ENCODE measurements around the gene ZBTB37.
"Not testable (repeated sequence)": the region's sequence is repeated elsewhere in the genome, so short reads cannot be mapped to it uniquely, and the experiment has no call there.

The ZBTB37 gene, protein sequence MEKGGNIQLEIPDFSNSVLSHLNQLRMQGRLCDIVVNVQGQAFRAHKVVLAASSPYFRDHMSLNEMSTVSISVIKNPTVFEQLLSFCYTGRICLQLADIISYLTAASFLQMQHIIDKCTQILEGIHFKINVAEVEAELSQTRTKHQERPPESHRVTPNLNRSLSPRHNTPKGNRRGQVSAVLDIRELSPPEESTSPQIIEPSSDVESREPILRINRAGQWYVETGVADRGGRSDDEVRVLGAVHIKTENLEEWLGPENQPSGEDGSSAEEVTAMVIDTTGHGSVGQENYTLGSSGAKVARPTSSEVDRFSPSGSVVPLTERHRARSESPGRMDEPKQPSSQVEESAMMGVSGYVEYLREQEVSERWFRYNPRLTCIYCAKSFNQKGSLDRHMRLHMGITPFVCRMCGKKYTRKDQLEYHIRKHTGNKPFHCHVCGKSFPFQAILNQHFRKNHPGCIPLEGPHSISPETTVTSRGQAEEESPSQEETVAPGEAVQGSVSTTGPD

DNA sequence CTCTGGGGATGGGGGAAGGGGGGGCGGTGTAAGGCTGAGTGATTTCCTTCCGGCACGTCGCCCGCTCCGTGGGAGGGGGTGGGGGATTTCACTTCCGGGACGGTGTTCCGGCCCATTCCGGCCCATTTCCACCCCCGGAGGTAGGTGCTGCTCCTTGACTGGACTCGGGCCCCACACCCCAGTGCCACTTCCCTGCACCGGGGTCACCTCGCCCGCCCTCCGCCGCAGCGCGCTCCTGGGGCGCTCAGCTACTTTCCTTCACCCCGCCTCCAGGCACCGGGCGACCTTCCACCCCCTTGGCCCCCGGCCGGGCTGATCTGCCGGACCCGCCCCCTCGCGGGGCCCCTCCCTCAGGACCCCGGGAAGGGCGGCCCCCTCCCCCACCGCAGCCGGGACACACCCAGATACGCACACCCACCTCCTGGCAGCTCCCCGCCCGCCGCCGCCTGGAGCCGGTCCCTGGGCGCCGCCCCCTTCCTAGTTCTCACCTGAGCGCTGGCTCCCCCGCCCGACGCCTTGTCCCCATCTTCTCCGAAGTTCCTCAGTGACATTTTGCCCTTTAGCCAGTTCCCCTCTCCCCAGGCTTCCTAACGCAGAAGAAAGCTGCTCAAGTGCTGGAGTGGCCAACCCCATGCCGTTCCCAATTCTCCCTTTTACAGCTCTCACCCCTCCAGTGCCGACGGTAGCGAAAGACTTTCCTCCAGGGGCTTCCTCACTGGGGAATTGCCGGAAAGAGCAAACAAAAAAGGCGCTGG lies at the start of gene ZBTB37:
TSS of gene ZBTB37 (plus strand) at position 115 of the 755 bp plus-strand sequence. CDS start 1,846 bp downstream, outside the sequence.
- DNase-seq: no peak

DNA sequence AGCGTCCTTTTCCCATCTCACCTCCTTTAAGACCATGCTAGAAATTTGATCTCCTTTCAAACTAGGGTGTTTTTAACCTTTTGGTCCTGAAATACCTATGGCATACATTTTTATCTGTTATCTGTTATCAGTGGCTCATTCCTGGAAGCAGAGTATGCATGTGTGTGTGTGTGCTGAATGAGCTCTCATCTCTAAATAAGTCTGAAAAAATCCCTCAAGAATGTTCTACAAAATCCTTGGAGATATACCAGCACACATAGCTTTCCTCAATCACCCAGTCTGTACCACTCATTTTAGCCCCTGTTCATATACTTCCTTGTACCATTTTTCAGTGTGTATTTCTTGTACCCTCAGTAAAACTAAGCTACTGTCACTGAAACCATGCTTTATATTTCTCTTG lies 49.7 kb upstream of the ZBTB37 start:
- DNase-seq: no peak

DNA sequence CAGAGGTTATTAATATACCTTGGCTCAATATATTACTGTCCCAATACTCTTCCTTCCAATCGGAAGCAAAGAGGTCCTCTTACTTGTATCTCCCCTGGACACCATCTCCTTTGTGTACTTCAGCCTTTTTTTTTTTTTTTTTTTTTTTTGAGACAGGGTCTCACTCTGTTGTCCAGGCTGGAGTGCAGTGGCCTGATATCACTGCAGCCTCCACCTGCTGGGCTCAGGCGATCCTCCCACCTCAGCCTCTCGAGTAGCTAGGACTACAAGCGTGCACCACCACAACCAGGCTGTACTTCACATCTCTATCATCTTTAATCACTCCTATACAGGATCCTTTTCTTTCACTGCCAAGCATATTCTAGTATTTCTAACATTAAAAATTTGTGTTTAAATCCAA lies 46.5 kb upstream of the ZBTB37 start:
- DNase-seq: no peak

DNA sequence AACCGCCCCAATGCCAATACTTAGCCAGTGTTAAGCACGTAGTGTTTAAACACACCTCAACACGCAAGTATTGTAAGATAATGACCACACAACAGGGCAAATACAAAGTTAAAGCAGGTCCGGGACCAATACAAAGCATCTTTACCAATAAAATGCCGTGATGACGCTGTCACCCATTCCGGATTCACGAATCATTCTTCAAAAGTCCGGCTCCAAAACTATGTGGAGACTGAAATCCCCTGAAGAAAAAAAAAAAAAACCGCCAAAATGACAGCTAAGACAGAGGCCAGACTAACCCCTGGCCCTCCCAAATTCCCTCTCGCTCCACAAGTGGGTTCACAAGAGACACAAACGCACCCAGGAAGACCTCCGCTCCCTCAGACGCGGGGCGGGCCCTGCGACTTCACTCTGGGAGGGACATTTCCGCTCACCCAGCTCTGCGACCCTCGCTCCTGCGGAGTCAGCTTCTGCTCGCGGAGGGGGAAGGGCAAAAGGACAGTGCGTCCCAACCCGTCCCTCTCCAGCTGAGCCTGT lies 44.3 kb upstream of the ZBTB37 start:
- DNase-seq: no peak

DNA sequence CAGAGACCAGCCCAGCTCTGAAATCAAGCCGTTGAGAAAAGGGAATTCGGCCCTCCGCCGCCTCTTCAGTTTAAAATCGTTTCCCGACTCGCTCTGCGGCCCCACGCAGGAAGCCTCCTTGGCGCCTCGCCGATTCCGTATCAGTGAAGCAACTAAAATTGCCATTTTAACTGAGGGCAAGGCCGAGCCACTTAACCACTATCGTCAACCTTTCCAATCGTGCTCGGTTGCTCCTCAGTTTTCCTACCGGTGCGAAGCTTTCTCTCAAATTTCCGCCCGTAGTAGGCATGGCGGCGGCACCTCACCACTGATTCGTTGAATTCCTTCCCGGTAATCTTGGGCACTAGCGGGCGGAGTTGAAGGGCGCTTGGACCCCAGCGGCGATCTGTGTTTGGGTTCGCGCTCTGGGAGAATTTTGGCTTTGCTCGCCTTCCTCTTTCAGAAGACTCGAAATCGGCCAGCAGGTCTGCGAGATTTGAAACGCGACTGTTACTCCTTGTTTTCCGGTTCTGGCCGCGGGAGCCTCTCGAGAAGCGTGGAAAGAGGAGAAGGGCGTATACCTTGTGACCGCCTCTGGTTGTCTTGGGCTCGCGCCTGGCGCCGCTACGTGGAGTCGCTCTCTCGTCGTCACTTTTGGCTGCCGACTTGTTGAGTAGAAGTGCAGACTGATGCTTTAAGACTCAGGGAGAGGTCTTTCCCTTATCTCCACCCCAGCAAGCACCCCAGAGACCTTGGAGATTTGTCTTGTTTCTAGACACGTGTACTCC lies 43.7 kb upstream of the ZBTB37 start, which contains the start of the genes CENPL and DARS2:
TSS of gene CENPL (minus strand) at position 569 of the 767 bp plus-strand sequence. CDS start 13,584 bp downstream, outside the sequence.
TSS of gene DARS2 (plus strand) at position 359 of the 767 bp plus-strand sequence. CDS start 557 bp downstream, outside the sequence.
- peak; percentile 98 for DNase-seq

DNA sequence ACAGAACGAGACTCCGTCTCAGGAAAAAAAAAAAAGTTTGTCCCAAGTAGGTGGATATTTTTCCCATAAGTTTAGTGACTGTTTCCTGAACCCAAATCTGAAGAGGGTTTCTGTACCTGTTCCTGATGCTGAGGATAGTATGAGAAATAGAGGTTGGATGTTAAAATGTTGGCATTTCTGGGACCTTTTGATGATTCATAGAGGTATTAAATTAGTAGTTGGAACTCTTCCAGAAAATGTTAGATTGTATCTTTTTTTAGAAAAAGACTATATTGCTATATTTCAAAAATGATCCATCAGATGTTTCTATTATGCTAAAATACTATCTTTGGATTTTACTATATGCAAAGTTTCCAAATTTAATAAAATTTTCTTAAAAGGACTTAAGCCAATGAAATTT lies 40.6 kb upstream of the ZBTB37 start:
- DNase-seq: no peak

DNA sequence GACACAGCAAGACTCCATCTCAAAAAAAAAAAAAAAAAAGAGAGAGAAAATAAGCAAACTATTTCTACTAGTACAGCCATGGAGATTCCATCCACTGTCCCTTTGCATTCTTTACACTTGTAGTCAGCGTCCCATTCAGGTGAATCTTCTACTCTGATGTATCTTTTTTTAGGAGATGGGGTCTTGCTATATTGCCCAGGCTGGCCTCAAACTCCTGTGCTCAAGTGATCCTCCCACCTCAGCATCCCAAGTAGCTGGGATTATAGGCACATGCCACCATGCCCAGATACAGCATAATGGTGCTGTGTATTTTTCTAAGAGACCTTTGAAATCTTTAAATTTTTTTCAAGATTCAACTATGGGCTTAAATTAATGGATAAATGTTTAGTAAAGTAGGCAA lies 35.4 kb upstream of the ZBTB37 start:
- no peak for DNase-seq

DNA sequence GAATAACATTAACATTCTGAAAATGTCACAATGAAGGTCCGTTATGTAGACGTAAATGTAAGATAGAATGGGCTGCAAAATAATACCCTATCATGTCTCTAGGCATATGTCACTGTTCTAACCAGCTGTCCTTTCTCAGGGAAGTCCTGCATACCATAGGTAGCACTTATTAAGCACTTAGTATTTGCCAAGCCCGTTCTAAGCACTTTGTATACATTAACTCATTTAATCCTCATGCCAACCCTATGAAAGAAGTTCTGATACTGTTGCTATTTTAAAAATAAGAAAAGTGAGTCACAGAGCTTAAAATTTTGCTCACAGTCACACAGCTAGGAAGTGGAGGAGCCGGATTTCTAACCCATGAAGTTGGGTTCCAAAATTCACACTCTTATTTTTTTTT lies 16.1 kb upstream of the ZBTB37 start:
- DNase-seq: no peak

DNA sequence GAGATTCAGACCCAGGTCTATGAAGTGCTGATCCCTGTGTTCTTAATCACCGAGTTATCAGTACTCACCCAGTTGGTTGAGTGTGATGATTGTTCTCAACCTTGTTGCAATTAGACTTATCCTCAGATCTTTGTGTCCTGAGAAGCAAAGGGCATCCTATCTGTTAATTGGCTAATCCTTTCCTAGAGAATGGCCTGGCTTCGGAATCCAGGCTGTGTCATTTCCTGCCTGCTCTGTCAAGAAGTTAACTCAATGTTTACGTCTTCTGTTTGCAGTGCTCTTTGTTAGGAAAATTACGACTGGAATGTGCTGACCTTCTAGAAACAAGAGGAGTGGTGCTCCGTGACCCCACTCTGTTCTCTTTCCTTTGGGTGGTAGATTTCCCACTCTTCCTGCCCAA lies 15.1 kb upstream of the ZBTB37 start:
- DNase-seq: no peak

DNA sequence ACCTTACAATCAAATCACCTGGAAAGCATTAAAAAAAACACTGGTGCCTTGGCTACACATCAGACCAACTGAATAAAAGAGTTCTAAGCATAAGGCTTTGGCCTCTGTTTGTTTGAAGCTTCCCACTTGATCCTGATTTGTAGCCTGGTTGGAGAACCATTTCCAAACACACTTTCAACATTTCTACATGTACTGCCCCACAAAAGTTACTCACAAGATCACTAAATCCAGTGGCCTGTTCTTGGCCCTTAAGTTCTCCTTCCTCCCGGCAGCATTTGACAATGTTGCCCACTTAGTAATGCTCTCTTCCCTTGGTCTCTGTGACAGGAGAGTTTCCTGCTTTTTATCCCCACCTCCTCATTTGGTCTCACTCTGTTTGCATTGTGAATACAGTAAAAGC lies 12.2 kb upstream of the ZBTB37 start:
- DNase-seq: no peak

DNA sequence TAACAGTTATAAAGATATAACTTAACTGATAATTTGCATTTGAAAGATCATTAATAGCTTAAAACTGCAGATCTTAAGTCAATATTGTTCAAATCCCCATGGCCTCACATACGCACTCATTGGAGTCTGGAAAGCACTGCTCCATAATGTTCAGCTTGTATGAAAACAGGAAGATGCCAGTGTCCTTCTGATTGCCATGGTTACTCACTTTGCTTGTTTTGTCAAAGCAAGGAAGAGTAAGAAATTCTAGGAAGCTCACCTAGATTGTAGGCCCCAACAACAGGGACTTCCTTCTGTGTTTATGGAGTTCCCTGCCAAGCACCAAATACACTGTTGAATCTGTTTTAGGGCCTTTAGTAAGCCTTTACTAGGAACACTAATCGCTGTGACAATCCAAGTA lies 11.3 kb upstream of the ZBTB37 start:
- DNase-seq: no peak

DNA sequence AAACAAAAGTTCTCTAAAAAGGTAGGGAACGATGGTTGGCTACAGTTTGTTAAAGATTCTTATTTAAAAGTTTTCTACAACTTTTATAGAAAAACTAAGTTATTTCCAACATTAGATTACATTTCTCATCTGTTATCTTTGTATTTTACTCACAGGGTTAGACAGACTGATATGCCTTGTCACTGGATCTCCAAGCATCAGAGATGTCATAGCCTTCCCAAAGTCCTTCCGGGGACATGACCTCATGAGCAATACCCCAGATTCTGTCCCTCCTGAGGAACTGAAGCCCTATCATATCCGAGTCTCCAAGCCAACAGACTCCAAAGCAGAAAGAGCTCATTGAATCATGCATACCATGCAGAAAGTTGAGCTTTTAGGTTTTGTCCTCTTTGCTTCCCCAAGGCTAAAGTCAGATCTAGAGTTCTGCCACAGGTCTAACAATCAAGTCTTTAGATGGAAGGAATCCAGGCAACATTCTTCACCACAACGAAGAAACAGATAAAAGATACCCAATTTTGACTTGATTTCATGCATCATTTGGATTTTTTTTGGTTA lies 10.7 kb upstream of the ZBTB37 start:
- no peak for DNase-seq

DNA sequence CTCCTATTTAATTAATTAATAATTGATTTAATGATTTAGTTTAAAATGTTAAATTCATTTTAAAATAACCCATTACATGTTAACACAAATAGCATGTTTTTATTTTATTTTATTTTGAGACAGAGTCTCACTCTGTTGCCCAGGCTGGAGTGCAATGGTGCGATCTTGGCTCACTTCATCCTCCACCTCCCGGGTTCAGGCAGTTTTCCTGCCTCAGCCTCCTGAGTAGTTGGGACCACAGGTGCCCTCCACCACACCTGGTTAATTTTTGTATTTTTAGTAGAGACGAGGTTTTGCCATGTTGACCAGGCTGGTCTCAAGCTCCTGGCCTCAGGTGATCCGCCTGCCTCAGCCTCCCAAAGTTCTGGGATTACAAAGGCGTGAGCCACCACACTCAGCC lies 8.6 kb upstream of the ZBTB37 start:
- not testable (repeated sequence) for DNase-seq

DNA sequence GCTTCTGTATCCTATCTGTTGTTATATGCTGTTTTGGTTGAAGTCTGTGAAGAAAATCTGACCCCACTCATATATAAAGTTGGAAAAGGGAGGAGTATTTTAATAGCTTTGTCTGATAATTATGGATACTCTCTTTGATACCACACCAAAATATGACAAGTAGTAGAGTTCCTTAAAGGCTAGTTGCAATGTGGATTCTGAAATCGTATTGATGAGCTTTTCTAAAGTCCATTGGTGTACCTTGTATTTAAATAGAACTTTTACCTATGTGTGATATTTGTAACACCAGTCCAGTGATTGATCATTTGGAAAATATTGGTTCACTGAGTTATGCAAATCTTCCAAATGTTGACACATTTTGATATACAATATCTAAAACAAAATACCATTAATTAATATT lies 8.1 kb upstream of the ZBTB37 start:
- no peak for DNase-seq

DNA sequence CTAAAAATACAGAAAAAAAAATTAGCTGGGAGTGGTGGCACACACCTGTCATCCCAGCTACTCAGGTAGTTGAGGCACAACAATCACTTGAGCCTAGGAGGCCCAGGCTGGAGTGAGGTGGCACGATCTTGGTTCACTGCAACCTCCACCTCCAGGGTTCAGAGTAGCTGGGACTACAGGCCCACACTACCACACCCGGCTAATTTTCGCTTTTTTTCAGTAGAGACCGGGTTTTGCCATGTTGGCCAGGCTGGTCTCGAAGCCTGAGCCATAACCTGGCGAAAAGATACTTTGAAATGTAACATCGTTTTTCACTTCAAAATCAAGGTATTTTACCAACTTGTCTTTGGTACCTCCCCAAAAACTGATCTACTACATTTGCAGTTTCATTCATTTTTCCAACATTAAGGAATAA lies 6.4 kb upstream of the ZBTB37 start:
- DNase-seq: no peak

DNA sequence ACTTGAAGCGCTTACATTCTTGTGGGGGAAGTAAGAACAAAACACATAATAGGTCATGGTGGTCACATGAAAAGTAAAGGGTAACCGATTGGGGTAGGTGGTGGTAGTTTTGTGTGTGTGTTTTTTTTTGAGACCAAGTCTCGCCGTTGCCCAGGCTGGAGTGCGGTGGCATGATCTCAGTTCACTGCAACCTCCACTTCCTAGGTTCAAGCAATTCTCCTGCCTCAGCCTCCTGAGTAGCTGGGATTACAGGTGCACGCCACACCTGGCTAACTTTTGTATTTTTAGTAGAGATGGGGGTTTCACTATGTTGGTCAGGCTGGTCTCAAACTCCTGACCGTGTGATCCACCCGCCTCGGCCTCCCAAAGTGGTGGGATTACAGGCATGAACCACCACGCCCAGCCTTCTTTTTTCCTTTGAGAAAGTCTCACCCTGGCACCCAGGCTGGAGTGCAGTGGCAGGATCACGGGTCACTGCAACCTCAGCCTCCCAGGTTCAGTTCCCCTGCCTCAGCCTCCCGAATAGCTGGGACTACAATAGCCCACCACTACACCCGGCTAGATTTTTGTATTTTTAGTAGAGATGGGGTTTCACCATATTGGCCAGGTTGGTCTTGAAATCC lies 5.9 kb upstream of the ZBTB37 start:
- DNase-seq: peak; percentile 47

DNA sequence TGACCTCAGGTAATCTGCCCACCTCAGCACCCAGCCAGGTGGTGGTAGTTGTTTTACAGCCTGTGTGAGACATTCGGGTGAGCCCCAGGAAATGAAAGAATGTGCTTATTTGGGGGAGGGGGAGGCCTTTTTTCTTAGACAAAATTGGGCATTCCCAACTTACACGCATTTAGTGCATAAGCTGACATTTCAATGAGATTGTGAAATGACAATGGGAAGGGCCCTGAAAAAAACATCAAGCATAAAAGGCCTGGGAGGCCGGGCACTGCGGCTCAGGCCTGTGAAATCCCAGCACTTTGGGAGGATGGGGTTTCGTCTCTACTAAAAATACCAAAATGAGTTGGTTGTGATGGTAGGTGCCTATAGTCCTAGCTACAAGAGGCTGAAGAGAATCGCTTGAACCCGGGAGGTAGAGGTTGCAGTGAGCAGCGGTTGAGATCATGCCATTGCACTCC lies 5.4 kb upstream of the ZBTB37 start:
- DNase-seq: peak; percentile 47

DNA sequence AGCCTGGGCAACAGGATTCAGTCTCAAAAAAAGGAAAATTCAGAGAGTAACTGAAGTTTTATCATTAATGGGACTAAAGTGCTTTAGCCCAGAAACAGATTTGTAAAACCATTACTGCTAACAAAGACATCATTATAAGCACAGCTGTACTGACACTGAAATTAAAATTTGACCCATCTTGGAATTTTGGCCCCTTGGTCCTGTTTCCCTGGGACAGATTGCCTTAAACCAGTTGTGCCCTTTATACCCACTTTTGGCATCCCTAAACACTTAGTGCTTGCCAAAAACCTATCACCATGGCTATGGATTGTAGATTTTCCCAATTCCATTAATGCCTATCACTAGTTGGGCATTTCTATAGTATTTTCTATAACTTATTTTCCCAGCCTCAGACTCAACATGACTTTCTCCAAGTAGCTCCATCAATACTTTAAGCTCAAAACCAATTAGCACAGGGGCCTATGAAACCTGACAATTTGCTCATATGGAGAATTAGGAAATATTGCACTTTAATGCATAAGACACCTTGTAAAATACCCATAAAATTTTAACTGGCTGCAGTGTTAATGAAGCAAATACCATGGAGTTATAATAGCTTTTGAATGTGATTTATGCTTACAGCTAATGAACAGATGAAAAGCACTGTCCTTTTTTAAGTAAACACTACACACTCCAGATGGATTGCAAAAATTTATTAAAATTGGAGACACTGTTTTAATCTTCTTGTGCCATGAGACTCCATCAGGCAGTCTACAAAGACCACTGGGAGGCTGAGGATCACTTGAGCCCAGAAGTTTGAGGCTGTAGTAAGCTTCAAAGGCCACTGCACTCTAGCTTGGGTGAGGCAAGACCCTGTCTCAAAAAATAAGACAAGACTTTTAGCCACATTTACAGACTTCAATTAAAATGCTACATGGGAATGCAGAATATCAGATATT lies 4.7 kb upstream of the ZBTB37 start:
- DNase-seq: no peak

DNA sequence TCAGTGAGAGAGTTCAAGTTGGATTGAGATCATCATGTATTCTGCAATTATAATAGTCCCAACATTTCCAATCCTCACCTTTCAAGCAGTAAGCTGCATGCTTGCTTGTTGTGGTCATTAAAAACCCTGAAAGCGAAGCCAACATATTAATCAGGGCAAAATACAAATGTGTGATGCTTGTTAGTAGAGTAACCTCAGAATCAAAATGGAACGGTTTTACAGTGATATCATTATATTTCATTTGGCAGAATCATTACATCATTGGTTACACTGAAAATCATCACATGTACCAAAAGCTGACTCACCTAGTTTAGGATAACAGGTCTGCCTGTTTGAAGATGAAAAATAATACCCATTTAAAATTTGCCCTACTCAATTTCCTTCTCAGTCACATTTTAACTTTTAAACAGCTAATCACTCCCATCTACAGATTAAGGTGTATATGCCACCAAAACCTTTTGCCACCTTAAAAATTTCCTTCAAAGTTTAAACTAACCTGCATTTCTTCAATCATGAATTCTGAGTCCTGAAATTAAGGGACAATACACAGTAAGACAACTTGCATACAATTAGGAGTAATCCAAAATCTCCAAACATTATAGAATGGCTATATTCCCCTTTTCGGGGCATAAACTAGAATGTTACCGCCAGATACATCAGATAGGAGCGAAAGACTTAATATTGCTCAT lies 3.9 kb upstream of the ZBTB37 start:
- no peak for DNase-seq
